Gastrocnemius medialis (tissue), 4 donors: Measurements from ENCODE around the gene EPB41L4A. TPM values are rescaled to one million over a fixed set of nuclear protein-coding genes. Genes with fewer than 3 reads are reported as not detected.

Experiments
- ATAC-seq, 2 donors: fragments of 150-250 bp; one replicate each; pipeline ENCODE4 v1.9.1; 2016
- DNase-seq, 2 donors: peaks; one replicate each; pipeline ENCODE4 v3.0.0-alpha.2; 2019
- H3K27ac ChIP-seq, 4 donors: fragments of 200-600 bp; sonication (generic); 1 replicate in 1 of 4; 2 replicates in 3 of 4; pipeline ENCODE4 v1.5.1; 2016 to 2018; ENCODE audit warnings: mild to moderate bottlenecking in 2 of 4, moderate library complexity in 1 of 4
- H3K27me3 ChIP-seq, 3 donors: fragments of 200-600 bp; sonication (generic) in 2 of 3; 1 replicate in 1 of 3; 2 replicates in 2 of 3; pipeline versions ENCODE4 v1.5.1 to v1.6.0; 2016 to 2019; ENCODE audit warnings: mild to moderate bottlenecking in 1 of 3, moderate library complexity in 1 of 3
- H3K36me3 ChIP-seq, 2 donors: fragments of 200-600 bp; sonication (generic) in 1 of 2; one replicate each; pipeline ENCODE4 v1.5.1; 2017 to 2018
- H3K4me1 ChIP-seq, 2 donors: fragments of 200-600 bp; sonication (generic) in 1 of 2; one replicate each; pipeline ENCODE4 v1.5.1; 2016 to 2017; ENCODE audit warnings: mild to moderate bottlenecking in 2 of 2
- H3K4me3 ChIP-seq, 4 donors: fragments of 200-600 bp; sonication (generic) in 3 of 4; 1 replicate in 1 of 4; 2 replicates in 3 of 4; pipeline ENCODE4 v1.5.1; 2016 to 2019; ENCODE audit warnings: mild to moderate bottlenecking in 2 of 4
- H3K9me3 ChIP-seq, 3 donors: fragments of 200-600 bp; sonication (generic) in 2 of 3; 1 replicate in 1 of 3; 2 replicates in 2 of 3; pipeline ENCODE4 v1.5.1; 2016 to 2019
- POLR2A ChIP-seq, 2 donors: fragments of 450-650 bp; IDR thresholded peaks; one replicate each; pipeline ENCODE4 v1.6.1; 2017; ENCODE audit warnings: antibody characterized with exemption in 2 of 2, mild to moderate bottlenecking in 2 of 2, moderate library complexity in 2 of 2
- in situ Hi-C, 4 donors: fragments of 200-750 bp; cut with MboI; loops; one replicate each; pipeline versions ENCODE4 v1.15.0 to v1.8.0; 2017; ENCODE audit warnings: low sequenced_read_pairs in 4 of 4
- intact Hi-C: fragments of 100-400 bp; cut with DNase I; formaldehyde crosslinking; loops from one replicate; pipeline ENCODE4 v1.15.1; 2023; ENCODE audit warnings: low total_unique reads
- total RNA-seq, 4 donors: library from RNA; depleted of rRNA; stranded (reverse); fragments of >200 nt; gene quantifications; one replicate each; pipeline versions ENCODE4 v1.1.0 to v1.2.3, GENCODE V29; 2016
- TF ChIP-seq, protein P1 (sequence below), 5 experiments: fragments of 450-650 bp in 3 of 5; fragments of 200-600 bp in 2 of 5; sonication (generic) in 2 of 5; IDR thresholded peaks in 4 of 5; conservative IDR thresholded peaks in 1 of 5; 1 replicate in 4 of 5; 2 replicates in 1 of 5; pipeline ENCODE4 v1.5.1; 2016 to 2019; ENCODE audit warnings: antibody characterized with exemption in 5 of 5, mild to moderate bottlenecking in 3 of 5, moderate library complexity in 3 of 5

Gene EPB41L4A
- total RNA-seq, 4 donors from 2014 or later, result 1.8 to 10.6 (median 3.8) TPM

DNA sequence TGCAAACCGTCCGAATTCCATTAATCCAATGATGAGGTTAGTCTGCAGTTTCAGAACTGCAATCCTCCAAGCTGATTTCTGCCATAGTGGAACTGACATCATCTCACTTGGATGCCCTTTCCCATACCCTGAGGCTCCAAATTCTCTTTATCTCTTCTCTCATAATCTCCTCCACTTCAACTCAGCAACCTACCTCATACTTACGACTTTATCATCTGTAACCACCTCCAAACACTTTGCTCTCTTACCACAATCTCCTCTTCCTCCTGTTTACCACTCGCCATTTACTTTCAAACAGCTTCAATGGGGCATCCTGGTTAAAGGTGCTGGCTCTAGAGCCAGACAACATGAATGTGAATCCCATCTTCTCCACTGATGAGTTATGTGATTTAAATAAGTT is 223.2 kb downstream of the EPB41L4A start:
- in situ Hi-C loops, result loop anchor here in 1 of 4 donors (25.0 kb wide), 1 partner anchor 541 kb away; the partner anchor contains the start of gene APC
- TF ChIP-seq POLR2A (IDR thresholded peaks at IDR 0.05), result no peak
- TF ChIP-seq, protein P1, sequence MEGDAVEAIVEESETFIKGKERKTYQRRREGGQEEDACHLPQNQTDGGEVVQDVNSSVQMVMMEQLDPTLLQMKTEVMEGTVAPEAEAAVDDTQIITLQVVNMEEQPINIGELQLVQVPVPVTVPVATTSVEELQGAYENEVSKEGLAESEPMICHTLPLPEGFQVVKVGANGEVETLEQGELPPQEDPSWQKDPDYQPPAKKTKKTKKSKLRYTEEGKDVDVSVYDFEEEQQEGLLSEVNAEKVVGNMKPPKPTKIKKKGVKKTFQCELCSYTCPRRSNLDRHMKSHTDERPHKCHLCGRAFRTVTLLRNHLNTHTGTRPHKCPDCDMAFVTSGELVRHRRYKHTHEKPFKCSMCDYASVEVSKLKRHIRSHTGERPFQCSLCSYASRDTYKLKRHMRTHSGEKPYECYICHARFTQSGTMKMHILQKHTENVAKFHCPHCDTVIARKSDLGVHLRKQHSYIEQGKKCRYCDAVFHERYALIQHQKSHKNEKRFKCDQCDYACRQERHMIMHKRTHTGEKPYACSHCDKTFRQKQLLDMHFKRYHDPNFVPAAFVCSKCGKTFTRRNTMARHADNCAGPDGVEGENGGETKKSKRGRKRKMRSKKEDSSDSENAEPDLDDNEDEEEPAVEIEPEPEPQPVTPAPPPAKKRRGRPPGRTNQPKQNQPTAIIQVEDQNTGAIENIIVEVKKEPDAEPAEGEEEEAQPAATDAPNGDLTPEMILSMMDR (IDR thresholded peaks at IDR 0.05 in 4 of 5, conservative IDR thresholded peaks at IDR 0.05 in 1 of 5), result no peak
- intact Hi-C loops, result no loop called here

DNA sequence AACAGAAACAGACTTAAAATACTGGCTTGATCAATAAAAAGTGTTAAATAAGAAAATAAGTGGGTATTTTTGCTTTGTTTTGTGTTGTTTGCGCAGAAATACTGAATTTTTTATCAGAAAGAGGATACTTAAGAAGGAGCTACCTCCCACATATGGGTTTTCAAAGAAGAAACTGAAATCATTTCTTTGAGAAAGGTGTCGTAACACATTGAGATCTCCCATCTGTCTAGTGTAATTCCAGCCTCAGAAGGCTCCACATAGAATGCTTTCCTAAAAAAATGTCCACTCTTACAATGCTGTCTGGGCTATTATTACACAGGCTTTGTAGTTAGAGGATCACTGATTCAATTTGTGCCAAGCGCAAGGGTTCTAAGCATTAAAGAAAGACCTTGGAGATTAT is 226.2 kb downstream of the EPB41L4A start:
- Histone ChIP-seq H3K4me3 (no peak overlapping the region), H3K36me3 (no peaks in the 10 kb centered on the region), H3K27ac (no peak overlapping the region), H3K9me3 (no peaks in the 10 kb centered on the region), H3K4me1 (no peaks in the 10 kb centered on the region), H3K27me3 (no peaks in the 10 kb centered on the region)
- ATAC-seq, result no peak
- in situ Hi-C loops, result loop anchor here in 1 of 4 donors (25.0 kb wide), 1 partner anchor 544 kb away; the partner anchor contains the start of gene APC
- intact Hi-C loops, result no loop called here
- no peak for TF ChIP-seq POLR2A (IDR thresholded peaks at IDR 0.05)
- TF ChIP-seq, protein P1 (IDR thresholded peaks at IDR 0.05 in 4 of 5, conservative IDR thresholded peaks at IDR 0.05 in 1 of 5), result no peak
- no peak for DNase-seq

More for the DNA sequence above, 223.2 kb downstream of the EPB41L4A start:
- Histone ChIP-seq H3K27ac (no peak overlapping the region), H3K36me3 (no peaks in the 10 kb centered on the region), H3K4me1 (no peaks in the 10 kb centered on the region), H3K9me3 (no peaks in the 10 kb centered on the region), H3K27me3 (no peaks in the 10 kb centered on the region), H3K4me3 (no peak overlapping the region)
- no peak for DNase-seq
- no peak for ATAC-seq

DNA sequence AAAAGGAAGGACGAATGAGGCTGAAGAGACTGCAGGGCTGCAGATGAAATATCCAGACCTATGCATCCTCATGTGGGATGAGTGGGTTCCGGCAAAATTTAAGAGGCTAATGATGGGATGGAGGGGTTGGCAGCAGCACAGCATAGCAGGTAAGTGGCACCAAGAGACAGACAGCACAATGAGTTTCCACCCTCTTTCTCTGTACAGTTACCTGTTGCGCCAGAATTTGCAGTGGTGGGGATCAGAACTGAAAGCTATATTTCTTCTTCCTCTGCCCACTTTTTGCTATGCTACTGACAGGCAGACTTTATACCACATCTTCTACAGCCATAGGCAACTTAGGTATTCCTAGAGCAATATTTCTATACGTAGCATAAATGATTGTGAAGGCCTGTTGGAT is 227.0 kb downstream of the EPB41L4A start:
- intact Hi-C loops, result no loop called here
- in situ Hi-C loops, result loop anchor here in 1 of 4 donors (25.0 kb wide), 1 partner anchor 545 kb away; the partner anchor contains the start of gene APC
- no peaks in the 10 kb centered on the region for H3K4me1 ChIP-seq
- H3K9me3 ChIP-seq, result no peaks in the 10 kb centered on the region
- H3K36me3 ChIP-seq, result no peaks in the 10 kb centered on the region
- no peaks in the 10 kb centered on the region for H3K27me3 ChIP-seq
- no peak for ATAC-seq
- no peak for DNase-seq
- no peak overlapping the region for H3K27ac ChIP-seq
- TF ChIP-seq, protein P1 (IDR thresholded peaks at IDR 0.05 in 4 of 5, conservative IDR thresholded peaks at IDR 0.05 in 1 of 5), result no peak
- TF ChIP-seq POLR2A (IDR thresholded peaks at IDR 0.05), result no peak
- no peak overlapping the region for H3K4me3 ChIP-seq

DNA sequence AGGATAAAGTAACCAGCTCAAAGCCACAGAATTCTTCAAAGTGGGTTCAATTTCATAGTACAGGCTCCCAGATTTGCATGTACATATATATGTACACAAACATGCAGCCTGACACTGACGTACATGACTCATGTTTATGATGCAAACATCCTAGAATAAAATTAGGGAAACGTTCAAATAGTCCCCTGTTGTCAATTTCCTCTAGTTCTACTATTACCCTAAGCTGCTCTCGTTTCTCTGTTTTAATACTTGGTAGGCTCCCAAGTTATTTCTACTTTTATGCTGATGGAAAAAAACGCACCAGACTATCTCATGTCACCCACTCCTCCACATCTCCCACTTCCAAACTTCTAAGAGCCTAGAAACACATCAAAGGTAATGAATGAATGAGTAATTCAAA is 229.7 kb downstream of the EPB41L4A start:
- intact Hi-C loops, result no loop called here
- H3K4me1 ChIP-seq, result no peaks in the 10 kb centered on the region
- no peaks in the 10 kb centered on the region for H3K36me3 ChIP-seq
- H3K27me3 ChIP-seq, result no peaks in the 10 kb centered on the region
- no peak for DNase-seq
- in situ Hi-C loops, result loop anchor here in 1 of 4 donors (25.0 kb wide), 1 partner anchor 548 kb away; the partner anchor contains the start of gene APC
- no peaks in the 10 kb centered on the region for H3K9me3 ChIP-seq
- TF ChIP-seq POLR2A (IDR thresholded peaks at IDR 0.05), result no peak
- TF ChIP-seq, protein P1 (IDR thresholded peaks at IDR 0.05 in 4 of 5, conservative IDR thresholded peaks at IDR 0.05 in 1 of 5), result no peak
- no peak overlapping the region for H3K27ac ChIP-seq
- no peak overlapping the region for H3K4me3 ChIP-seq
- ATAC-seq, result no peak
